GM12872 (cell line): ENCODE measurements around the gene EFHC1.

Experiments
- CTCF ChIP-seq: IDR thresholded peaks from 3 replicates; pipeline ENCODE4 v1.5.1; 2011; ENCODE audit warnings: low read depth, mild to moderate bottlenecking, low read length, moderate library complexity; ENCODE audit not compliant: insufficient read depth

Gene EFHC1

GRCh38 chr6:52566853-52567279 lies 146.7 kb downstream of the EFHC1 start:
- TF ChIP-seq CTCF, result no peak

GRCh38 chr6:52568320-52568719 lies 148.2 kb downstream of the EFHC1 start:
- TF ChIP-seq CTCF, result no peak

GRCh38 chr6:52570291-52570700 lies 150.2 kb downstream of the EFHC1 start:
- TF ChIP-seq CTCF, result no peak

- TF ChIP-seq CTCF, result no peak
These were observed 151.1 kb downstream of the EFHC1 start for GRCh38 chr6:52571099-52571755.

- TF ChIP-seq CTCF, result no peak
These were observed 152.4 kb downstream of the EFHC1 start for GRCh38 chr6:52572536-52572935.

- TF ChIP-seq CTCF, result no peak
These were observed 153.2 kb downstream of the EFHC1 start for GRCh38 chr6:52573295-52573694.
